Mucosa of stomach (tissue), 1 donor: Measurements from ENCODE around the gene RASSF1.

ENCODE experiments used
- H3K27me3 ChIP-seq: one replicate; pipeline ENCODE4 v1.7.0; 2013; ENCODE audit warnings: mild to moderate bottlenecking, low read length; ENCODE audit not compliant: control insufficient read depth, insufficient read depth
- H3K36me3 ChIP-seq: one replicate; pipeline ENCODE4 v1.7.0; 2013; ENCODE audit warnings: low read length; ENCODE audit not compliant: control insufficient read depth, insufficient read depth
- H3K4me1 ChIP-seq: one replicate; pipeline ENCODE4 v1.7.0; 2013; ENCODE audit warnings: mild to moderate bottlenecking, low read length; ENCODE audit not compliant: control insufficient read depth, insufficient read depth
- H3K4me3 ChIP-seq: one replicate; pipeline ENCODE4 v1.7.0; 2013; ENCODE audit warnings: low read length
- H3K9ac ChIP-seq: one replicate; pipeline ENCODE4 v1.7.0; 2013; ENCODE audit warnings: mild to moderate bottlenecking, low read length, moderate library complexity
- H3K9me3 ChIP-seq: one replicate; pipeline ENCODE4 v1.7.0; 2013; ENCODE audit warnings: mild to moderate bottlenecking, low read length, moderate library complexity; ENCODE audit not compliant: control insufficient read depth
- donor health status: Pancreatic carcinoma.

The RASSF1 gene

GRCh38 chr3:50375258-50375931 is 34.8 kb upstream of the RASSF1 start:
- Histone ChIP-seq H3K4me3 (no peak overlapping the region), H3K27me3 (peaks cover 4% of the 10 kb centered on the region), H3K4me1 (peaks cover 5% of the 10 kb centered on the region), H3K9me3 (no peaks in the 10 kb centered on the region), H3K36me3 (no peaks in the 10 kb centered on the region), H3K9ac (no peak overlapping the region)

GRCh38 chr3:50374363-50375257 is 34.0 kb upstream of the RASSF1 start:
- H3K4me3 ChIP-seq, result no peak overlapping the region
- no peaks in the 10 kb centered on the region for H3K9me3 ChIP-seq
- H3K9ac ChIP-seq, result no peak overlapping the region
- peaks cover 4% of the 10 kb centered on the region for H3K27me3 ChIP-seq
- peaks cover 5% of the 10 kb centered on the region for H3K4me1 ChIP-seq
- no peaks in the 10 kb centered on the region for H3K36me3 ChIP-seq

GRCh38 chr3:50373146-50374051 is 32.8 kb upstream of the RASSF1 start:
- no peaks in the 10 kb centered on the region for H3K9me3 ChIP-seq
- peaks cover 5% of the 10 kb centered on the region for H3K4me1 ChIP-seq
- peaks cover 4% of the 10 kb centered on the region for H3K27me3 ChIP-seq
- H3K9ac ChIP-seq, result no peak overlapping the region
- no peak overlapping the region for H3K4me3 ChIP-seq
- H3K36me3 ChIP-seq, result no peaks in the 10 kb centered on the region

DNA sequence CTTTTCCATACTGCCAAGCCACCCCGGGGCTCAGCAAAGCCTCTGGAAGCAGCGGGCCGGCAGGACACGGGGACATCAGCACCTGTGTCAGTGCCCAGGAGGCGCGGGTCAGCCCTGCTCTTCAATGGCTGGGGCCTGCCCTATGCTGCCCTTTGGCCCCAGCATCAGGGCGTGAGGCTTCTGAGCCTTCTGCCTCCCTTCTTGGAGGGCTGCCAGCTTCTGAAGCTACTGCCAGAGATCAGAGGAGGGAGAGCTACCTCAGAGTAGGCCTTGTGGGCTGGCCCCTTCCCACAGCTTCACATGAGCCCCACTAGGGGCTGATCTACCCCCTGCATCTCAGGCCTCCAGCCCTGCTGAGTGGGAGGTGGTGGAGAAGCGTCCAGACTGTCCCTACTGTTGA is 31.7 kb upstream of the RASSF1 start:
- Histone ChIP-seq H3K9me3 (no peaks in the 10 kb centered on the region), H3K9ac (no peak overlapping the region), H3K4me1 (peaks cover 5% of the 10 kb centered on the region), H3K36me3 (no peaks in the 10 kb centered on the region), H3K4me3 (no peak overlapping the region), H3K27me3 (peaks cover 4% of the 10 kb centered on the region)

DNA sequence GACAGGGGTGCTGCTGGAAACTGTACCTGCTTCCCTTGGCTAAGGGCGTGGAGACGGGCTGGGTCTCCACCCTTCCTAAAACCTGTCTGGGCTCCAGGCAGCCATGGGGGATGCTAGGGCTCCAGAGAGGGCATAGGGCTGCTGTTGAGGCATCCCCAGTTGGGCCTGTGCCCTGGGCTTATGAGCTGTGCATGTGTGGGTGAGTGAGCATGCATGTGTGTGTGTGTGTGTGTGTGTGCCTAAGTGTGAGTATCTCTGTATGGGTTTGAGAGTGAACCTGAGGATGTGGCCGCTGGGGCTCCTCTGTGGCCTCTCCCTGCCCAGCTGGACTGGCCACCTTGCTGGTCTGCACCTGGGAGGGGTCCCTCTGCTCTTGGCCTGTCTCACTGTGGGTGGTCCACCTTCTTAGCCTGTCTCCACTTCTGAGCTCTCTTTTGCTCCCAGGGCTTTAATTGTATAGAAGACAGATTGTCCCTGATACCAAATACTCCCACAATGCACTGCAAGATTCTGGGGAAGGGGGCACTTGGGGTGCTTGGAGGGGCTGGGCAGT is 30.6 kb upstream of the RASSF1 start:
- Histone ChIP-seq H3K4me3 (no peak overlapping the region), H3K36me3 (no peaks in the 10 kb centered on the region), H3K9me3 (no peaks in the 10 kb centered on the region), H3K9ac (no peak overlapping the region), H3K27me3 (peaks cover 4% of the 10 kb centered on the region), H3K4me1 (peaks cover 7% of the 10 kb centered on the region)

- no peaks in the 10 kb centered on the region for H3K36me3 ChIP-seq
- peaks cover 4% of the 10 kb centered on the region for H3K27me3 ChIP-seq
- H3K4me1 ChIP-seq, result peaks cover 14% of the 10 kb centered on the region
- H3K9me3 ChIP-seq, result no peaks in the 10 kb centered on the region
- H3K4me3 ChIP-seq, result no peak overlapping the region
- H3K9ac ChIP-seq, result no peak overlapping the region
Observed at GRCh38 chr3:50370594-50370993, 30.0 kb upstream of the RASSF1 start.

DNA sequence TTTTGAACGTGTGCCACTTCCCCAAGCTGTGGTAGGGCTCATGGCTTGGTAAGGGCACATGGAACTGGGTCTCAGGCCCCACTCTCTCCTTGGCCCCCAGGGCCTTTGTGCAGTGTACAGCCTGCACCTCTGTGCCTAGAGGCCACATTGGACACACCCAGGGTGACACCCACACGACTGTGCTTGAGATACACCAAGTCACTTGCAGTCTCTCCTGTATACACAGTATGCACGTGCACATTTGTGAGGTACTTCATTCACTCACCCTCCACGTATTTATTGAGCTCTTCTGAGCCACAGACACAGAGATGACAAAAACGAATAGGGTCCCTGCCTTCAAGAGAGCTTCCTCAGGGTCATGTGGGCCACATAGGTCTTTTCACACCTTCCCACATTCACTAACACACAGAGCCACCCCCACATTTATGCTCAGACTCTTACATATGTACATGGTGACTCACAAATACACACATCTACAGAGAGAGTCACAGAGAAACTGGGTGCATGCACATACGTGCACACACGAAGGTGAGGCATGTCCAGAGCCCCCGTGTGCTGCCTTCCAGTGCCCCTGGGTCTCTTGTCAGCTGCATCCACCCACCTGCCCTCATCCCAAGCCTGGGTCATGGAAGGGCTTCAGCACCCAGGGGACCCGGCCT is 28.5 kb upstream of the RASSF1 start:
- Histone ChIP-seq H3K9me3 (no peaks in the 10 kb centered on the region), H3K4me3 (no peak overlapping the region), H3K4me1 (peaks cover 22% of the 10 kb centered on the region), H3K9ac (no peak overlapping the region), H3K27me3 (peaks cover 4% of the 10 kb centered on the region), H3K36me3 (no peaks in the 10 kb centered on the region)

DNA sequence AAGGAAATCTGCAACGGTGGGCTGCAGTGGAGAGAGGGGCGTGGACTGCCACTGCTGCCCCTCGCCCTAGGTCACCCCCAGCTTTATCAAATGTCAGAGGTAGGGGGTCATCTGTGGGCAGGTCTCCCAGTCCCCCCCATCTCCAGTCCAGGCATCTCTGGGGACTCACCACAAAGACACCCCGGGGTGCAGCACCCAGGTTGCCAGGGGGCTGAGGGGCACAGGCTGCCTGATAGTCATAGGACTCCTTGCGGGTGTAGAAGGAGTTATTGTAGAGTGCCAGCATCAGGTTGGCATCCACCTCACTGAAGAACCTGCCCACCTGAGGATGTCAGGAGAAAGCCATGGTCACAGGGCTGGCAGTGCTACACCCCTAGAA is 25.2 kb upstream of the RASSF1 start:
- H3K36me3 ChIP-seq, result no peaks in the 10 kb centered on the region
- peaks cover 19% of the 10 kb centered on the region for H3K4me1 ChIP-seq
- H3K27me3 ChIP-seq, result no peaks in the 10 kb centered on the region
- no peaks in the 10 kb centered on the region for H3K9me3 ChIP-seq
- H3K9ac ChIP-seq, result peak overlapping the region; percentile 86
- peak overlapping the region; percentile 49 for H3K4me3 ChIP-seq

- H3K4me3 ChIP-seq, result peak overlapping the region; percentile 49
- peaks cover 19% of the 10 kb centered on the region for H3K4me1 ChIP-seq
- no peaks in the 10 kb centered on the region for H3K27me3 ChIP-seq
- no peaks in the 10 kb centered on the region for H3K36me3 ChIP-seq
- peak overlapping the region; percentile 86 for H3K9ac ChIP-seq
- H3K9me3 ChIP-seq, result no peaks in the 10 kb centered on the region
Observed at GRCh38 chr3:50365080-50365841, 24.6 kb upstream of the RASSF1 start.

DNA sequence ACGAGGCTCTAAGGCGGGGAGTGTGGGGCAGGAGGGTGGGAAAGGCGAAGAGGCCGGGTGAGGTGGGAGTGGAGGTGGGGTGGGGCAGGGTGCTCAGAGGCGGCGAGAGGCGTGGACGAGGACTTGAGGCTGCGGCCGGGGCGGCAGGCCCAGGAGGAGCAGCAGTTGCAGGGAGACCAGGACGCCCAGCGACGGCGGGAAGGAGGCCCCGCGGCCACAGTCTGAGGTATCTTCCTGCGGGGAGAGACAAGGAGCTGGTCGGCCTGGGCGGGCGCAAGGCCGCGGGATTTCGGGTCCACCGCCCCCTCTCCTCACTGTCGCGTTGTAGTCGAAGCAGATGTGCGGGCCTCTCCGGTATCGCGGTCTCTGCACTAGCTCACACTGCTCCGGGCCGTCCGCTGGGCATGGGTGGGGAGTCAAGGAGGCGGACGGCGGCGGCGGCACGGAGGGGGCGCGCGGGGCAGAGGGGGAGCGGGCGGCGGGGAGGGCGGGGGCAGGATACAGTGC is 24.0 kb upstream of the RASSF1 start:
- Histone ChIP-seq H3K36me3 (no peaks in the 10 kb centered on the region), H3K4me3 (peak overlapping the region; percentile 19), H3K9ac (peak overlapping the region; percentile 43), H3K4me1 (peaks cover 19% of the 10 kb centered on the region), H3K27me3 (no peaks in the 10 kb centered on the region), H3K9me3 (no peaks in the 10 kb centered on the region)

DNA sequence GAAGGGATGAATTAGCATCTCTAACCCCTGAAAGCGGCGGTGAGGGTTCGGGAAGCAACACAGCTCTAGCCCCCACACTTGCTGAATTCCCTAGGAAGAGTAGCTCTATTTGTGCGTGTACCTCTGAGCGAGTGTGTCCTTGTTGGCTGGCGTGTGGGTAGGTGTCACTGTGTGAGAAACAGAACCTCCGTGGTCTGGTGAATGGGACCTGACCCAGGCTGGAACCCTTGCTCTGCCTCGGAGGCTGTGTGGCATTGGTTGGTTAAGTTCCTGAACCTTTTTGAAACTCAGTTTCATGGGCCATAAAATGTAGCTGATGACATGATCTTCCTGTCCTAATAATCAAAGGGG is 19.1 kb upstream of the RASSF1 start:
- H3K9ac ChIP-seq, result no peak overlapping the region
- H3K4me3 ChIP-seq, result no peak overlapping the region
- no peaks in the 10 kb centered on the region for H3K27me3 ChIP-seq
- H3K4me1 ChIP-seq, result peaks cover 42% of the 10 kb centered on the region
- no peaks in the 10 kb centered on the region for H3K9me3 ChIP-seq
- H3K36me3 ChIP-seq, result peaks cover 5% of the 10 kb centered on the region
